Mesenchymal stem cell (in vitro differentiated cells and primary cell): ENCODE results near the gene TLR5. TPM values are rescaled to one million over a fixed set of nuclear protein-coding genes. Genes with fewer than 3 reads are reported as not detected.

ENCODE experiments used
- DNase-seq: peaks from one replicate; pipeline ENCODE4 v3.0.0-alpha.2; 2013
- H2AFZ ChIP-seq: one replicate; pipeline ENCODE4 v1.6.1; 2013; ENCODE audit warnings: low read depth, mild to moderate bottlenecking, control low read depth, inconsistent platforms, low read length, moderate library complexity
- H2AK5ac ChIP-seq: 2 replicates; pipeline ENCODE4 v1.6.1; 2013; ENCODE audit warnings: low read length, moderate library complexity, mild to moderate bottlenecking, inconsistent platforms; ENCODE audit not compliant: severe bottlenecking
- H2BK120ac ChIP-seq: one replicate; pipeline ENCODE4 v1.6.1; 2013; ENCODE audit warnings: low read depth, mild to moderate bottlenecking, inconsistent platforms, low read length, moderate library complexity
- H2BK12ac ChIP-seq, 2 experiments: one replicate each; pipeline ENCODE4 v1.6.1; 2013; ENCODE audit warnings: inconsistent platforms in 2 of 2, low read length in 2 of 2, mild to moderate bottlenecking in 2 of 2, moderate library complexity in 2 of 2, control low read depth in 1 of 2
- H2BK15ac ChIP-seq: one replicate; pipeline ENCODE4 v1.6.1; 2013; ENCODE audit warnings: mild to moderate bottlenecking, low read depth, inconsistent platforms; ENCODE audit not compliant: poor library complexity, severe bottlenecking
- H2BK5ac ChIP-seq: 2 replicates; pipeline ENCODE4 v1.6.1; 2013; ENCODE audit warnings: low read depth, mild to moderate bottlenecking, low read length, control low read depth, inconsistent platforms; ENCODE audit not compliant: poor library complexity, severe bottlenecking
- H3K14ac ChIP-seq, 2 experiments: one replicate each; pipeline ENCODE4 v1.6.1; 2013; ENCODE audit warnings: inconsistent platforms in 2 of 2, low read length in 2 of 2, control low read depth in 1 of 2, mild to moderate bottlenecking in 1 of 2, moderate library complexity in 1 of 2
- H3K18ac ChIP-seq, 2 experiments: one replicate each; pipeline ENCODE4 v1.6.1; 2013; ENCODE audit warnings: inconsistent platforms in 2 of 2, low read length in 2 of 2, control low read depth in 1 of 2, low read depth in 1 of 2, mild to moderate bottlenecking in 1 of 2
- H3K23ac ChIP-seq, 2 experiments: one replicate each; pipeline ENCODE4 v1.6.1; 2013; ENCODE audit warnings: inconsistent platforms in 2 of 2, low read length in 2 of 2, mild to moderate bottlenecking in 2 of 2, moderate library complexity in 2 of 2, control low read depth in 1 of 2
- H3K27ac ChIP-seq: 2 replicates; pipeline ENCODE4 v1.5.1; 2013; ENCODE audit warnings: mild to moderate bottlenecking, moderate library complexity, low read length, control low read depth, inconsistent platforms; ENCODE audit not compliant: poor library complexity, severe bottlenecking
- H3K27me3 ChIP-seq, 2 experiments: 2 replicates each; pipeline versions ENCODE4 v1.6.1 to v1.7.0; 2013; ENCODE audit warnings: low read length in 2 of 2, mild to moderate bottlenecking in 2 of 2, moderate library complexity in 2 of 2, control low read depth in 1 of 2, inconsistent platforms in 1 of 2; ENCODE audit not compliant: control insufficient read depth in 1 of 2, insufficient read depth in 1 of 2
- H3K36me3 ChIP-seq, 2 experiments: 2 replicates each; pipeline versions ENCODE4 v1.6.1 to v1.7.0; 2013; ENCODE audit warnings: low read length in 2 of 2, control low read depth in 1 of 2, inconsistent platforms in 1 of 2, low read depth in 1 of 2, mild to moderate bottlenecking in 1 of 2; ENCODE audit not compliant: insufficient read depth in 2 of 2, control insufficient read depth in 1 of 2
- H3K4ac ChIP-seq, 2 experiments: one replicate each; pipeline ENCODE4 v1.6.1; 2013; ENCODE audit warnings: inconsistent platforms in 2 of 2, low read length in 2 of 2, mild to moderate bottlenecking in 2 of 2, moderate library complexity in 2 of 2, control low read depth in 1 of 2, low read depth in 1 of 2
- H3K4me1 ChIP-seq: 2 replicates; pipeline ENCODE4 v1.6.1; 2013; ENCODE audit warnings: low read depth, low read length, control low read depth; ENCODE audit not compliant: control insufficient read depth, insufficient read depth
- H3K4me2 ChIP-seq: 2 replicates; pipeline ENCODE4 v1.6.1; 2013; ENCODE audit warnings: low read length, mild to moderate bottlenecking, inconsistent platforms; ENCODE audit not compliant: poor library complexity, severe bottlenecking
- H3K4me3 ChIP-seq, 2 experiments: 2 replicates each; pipeline versions ENCODE4 v1.5.1 to v1.7.0; 2013; ENCODE audit warnings: low read length in 2 of 2, mild to moderate bottlenecking in 2 of 2, control low read depth in 1 of 2, low read depth in 1 of 2; ENCODE audit not compliant: insufficient read depth in 1 of 2
- H3K79me1 ChIP-seq: replicated peaks from 2 replicates; pipeline ENCODE4 v1.6.1; 2013; ENCODE audit warnings: mild to moderate bottlenecking, control low read depth, low read length, inconsistent platforms; ENCODE audit not compliant: poor library complexity, severe bottlenecking
- H3K9ac ChIP-seq: 2 replicates; pipeline ENCODE4 v1.7.0; 2013; ENCODE audit warnings: mild to moderate bottlenecking, low read length, moderate library complexity
- H3K9me3 ChIP-seq: 2 replicates; pipeline ENCODE4 v1.7.0; 2013; ENCODE audit warnings: mild to moderate bottlenecking, low read length; ENCODE audit not compliant: control insufficient read depth
- H4K8ac ChIP-seq: one replicate; pipeline ENCODE4 v1.6.1; 2013; ENCODE audit warnings: inconsistent platforms, mild to moderate bottlenecking, low read length, moderate library complexity
- H4K91ac ChIP-seq: one replicate; pipeline ENCODE4 v1.6.1; 2013; ENCODE audit warnings: mild to moderate bottlenecking, low read length, inconsistent platforms
- WGBS: methylation state at CpG from one replicate; pipeline ENCODE4 v1.1.7; 2013; ENCODE audit warnings: mixed read lengths; 5-methylcytosine and 5-hydroxymethylcytosine counted together
- polyA plus RNA-seq, 2 experiments: library from polyadenylated mRNA; stranded (reverse); fragments of 200-250 nt; gene quantifications; one replicate each; pipeline ENCODE4 v1.2.3, GENCODE V29; 2013

The TLR5 gene, protein sequence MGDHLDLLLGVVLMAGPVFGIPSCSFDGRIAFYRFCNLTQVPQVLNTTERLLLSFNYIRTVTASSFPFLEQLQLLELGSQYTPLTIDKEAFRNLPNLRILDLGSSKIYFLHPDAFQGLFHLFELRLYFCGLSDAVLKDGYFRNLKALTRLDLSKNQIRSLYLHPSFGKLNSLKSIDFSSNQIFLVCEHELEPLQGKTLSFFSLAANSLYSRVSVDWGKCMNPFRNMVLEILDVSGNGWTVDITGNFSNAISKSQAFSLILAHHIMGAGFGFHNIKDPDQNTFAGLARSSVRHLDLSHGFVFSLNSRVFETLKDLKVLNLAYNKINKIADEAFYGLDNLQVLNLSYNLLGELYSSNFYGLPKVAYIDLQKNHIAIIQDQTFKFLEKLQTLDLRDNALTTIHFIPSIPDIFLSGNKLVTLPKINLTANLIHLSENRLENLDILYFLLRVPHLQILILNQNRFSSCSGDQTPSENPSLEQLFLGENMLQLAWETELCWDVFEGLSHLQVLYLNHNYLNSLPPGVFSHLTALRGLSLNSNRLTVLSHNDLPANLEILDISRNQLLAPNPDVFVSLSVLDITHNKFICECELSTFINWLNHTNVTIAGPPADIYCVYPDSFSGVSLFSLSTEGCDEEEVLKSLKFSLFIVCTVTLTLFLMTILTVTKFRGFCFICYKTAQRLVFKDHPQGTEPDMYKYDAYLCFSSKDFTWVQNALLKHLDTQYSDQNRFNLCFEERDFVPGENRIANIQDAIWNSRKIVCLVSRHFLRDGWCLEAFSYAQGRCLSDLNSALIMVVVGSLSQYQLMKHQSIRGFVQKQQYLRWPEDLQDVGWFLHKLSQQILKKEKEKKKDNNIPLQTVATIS
- polyA plus RNA-seq (2013, experiment 1 of 2): 0.12 TPM
- polyA plus RNA-seq (2013, experiment 2 of 2): 0.16 TPM

DNA sequence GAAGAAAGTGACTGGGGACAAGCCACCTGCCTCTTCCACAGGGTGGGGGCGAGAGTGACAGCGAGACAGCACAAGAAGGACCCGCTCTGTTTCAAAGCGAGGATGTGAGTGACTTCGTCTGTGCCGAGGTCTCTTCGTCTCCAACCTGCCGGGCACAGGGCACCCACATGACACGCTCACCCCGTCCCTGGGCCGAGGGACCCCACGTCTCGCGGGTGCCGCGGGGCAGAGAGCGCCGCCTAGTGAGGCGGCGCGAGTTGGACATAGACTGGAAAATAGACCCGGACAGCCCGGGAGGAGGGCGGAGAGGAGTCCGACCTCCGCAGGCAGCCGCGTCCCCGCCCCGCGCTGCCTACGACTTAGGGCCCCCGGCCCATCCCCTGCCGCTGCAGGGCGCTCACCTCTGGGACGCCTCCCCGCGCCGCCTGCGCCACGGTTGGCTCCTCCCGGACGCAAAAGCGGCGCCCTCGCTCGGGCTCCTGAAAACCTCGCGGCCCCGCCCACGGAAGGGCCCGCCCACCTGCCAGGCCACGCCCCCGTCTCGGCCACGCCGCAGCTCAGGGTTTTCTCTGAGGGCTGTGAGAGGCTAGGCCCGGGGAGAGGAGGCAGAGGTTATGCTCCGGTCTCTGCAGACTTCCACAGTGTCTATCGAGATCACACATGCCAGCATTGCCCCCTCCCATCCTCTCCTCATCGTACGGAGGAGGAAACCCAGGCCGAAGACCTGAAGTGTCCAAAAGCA lies at the start of gene TLR5:
TSS of gene TLR5 (minus strand) at position 454 of the 742 bp plus-strand sequence. CDS start 30,217 bp downstream, outside the sequence.
- H3K27me3 ChIP-seq: peaks cover 26 to 44% of the 10 kb centered on the region in 2 experiments
- no peak within 1 kb of the TSS for H2BK5ac ChIP-seq
- H3K9ac ChIP-seq: peak within 1 kb of the TSS; percentile 34
- WGBS: 6% methylated on average over 62 of the region's 63 CpGs
- H2BK120ac ChIP-seq: peak within 1 kb of the TSS; percentile 27
- H2AK5ac ChIP-seq: no peak within 1 kb of the TSS
- H2BK12ac ChIP-seq: no peak within 1 kb of the TSS
- peak within 1 kb of the TSS in 1 of 2 experiments; percentile 73 for H3K23ac ChIP-seq
- DNase-seq: peak; percentile 41
- no peak within 1 kb of the TSS for H4K91ac ChIP-seq
- H3K14ac ChIP-seq: no peak within 1 kb of the TSS
- H3K27ac ChIP-seq: no peak within 1 kb of the TSS
- H3K36me3 ChIP-seq: no peaks in the 10 kb centered on the region
- no peak within 1 kb of the TSS for H4K8ac ChIP-seq
- H2AFZ ChIP-seq: peak within 1 kb of the TSS; percentile 91
- no peak within 1 kb of the TSS for H2BK15ac ChIP-seq
- no peak within 1 kb of the TSS for H3K4ac ChIP-seq
- H3K18ac ChIP-seq: peak within 1 kb of the TSS in 1 of 2 experiments; percentile 66
- H3K79me1 ChIP-seq: no peaks in the 10 kb centered on the region
- peaks cover 11% of the 10 kb centered on the region for H3K4me1 ChIP-seq
- H3K4me2 ChIP-seq: peak within 1 kb of the TSS; percentile 84
- H3K9me3 ChIP-seq: peaks cover 10% of the 10 kb centered on the region
- H3K4me3 ChIP-seq: peak within 1 kb of the TSS; percentile 59 to 73

DNA sequence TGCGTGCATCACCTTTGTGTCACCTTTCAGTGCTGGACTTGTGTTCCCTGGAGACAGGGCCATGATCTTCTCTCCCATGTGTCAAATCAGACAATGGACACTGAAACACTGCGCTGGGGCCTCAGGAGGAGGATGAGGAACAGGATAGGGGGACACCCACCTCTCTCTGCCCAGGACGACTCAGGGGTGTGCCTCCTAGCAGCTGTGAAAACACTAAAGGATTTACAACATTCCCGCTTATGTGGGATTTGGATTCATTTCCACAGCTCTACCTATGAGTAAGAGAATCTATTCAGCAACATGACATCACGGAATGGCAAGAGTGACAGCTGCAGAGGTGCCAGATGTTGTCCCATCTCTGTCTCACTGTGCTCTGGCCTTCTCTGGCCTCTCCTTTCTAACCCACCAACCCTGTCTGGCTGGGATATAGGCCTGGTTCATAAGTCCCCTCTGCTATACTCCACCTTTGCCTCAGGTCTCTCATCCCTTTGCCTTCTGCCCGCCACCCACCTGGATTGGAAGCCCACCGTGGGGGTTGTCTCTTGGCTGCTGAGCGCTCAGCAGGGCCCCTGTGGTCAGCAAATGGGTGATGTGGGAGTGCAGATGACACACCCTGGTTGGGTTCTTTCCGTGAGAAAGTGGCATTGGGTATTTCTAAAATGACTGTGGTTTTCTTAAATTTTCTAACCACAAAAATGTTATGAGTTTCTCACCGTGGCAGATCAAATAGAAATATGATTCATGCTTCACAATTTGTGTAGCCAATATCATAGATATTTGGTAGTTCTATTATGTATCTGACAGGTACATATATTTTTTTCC lies 47.1 kb upstream of the TLR5 start:
- peak overlapping the region in 1 of 2 experiments; percentile 24 for H3K23ac ChIP-seq
- no peak overlapping the region for H3K27ac ChIP-seq
- H2BK5ac ChIP-seq: no peak overlapping the region
- no peak overlapping the region for H2AK5ac ChIP-seq
- H2BK12ac ChIP-seq: no peak overlapping the region
- no peak overlapping the region for H2BK15ac ChIP-seq
- peaks cover 7 to 28% of the 10 kb centered on the region in 2 experiments for H3K27me3 ChIP-seq
- no peak overlapping the region for H3K9ac ChIP-seq
- no peak overlapping the region for H4K91ac ChIP-seq
- no peak overlapping the region for H3K14ac ChIP-seq
- no peak overlapping the region for H2AFZ ChIP-seq
- no peak overlapping the region for H3K4me3 ChIP-seq
- no peak for DNase-seq
- peaks cover 6% of the 10 kb centered on the region for H3K9me3 ChIP-seq
- H3K4me2 ChIP-seq: no peak overlapping the region
- no peaks in the 10 kb centered on the region for H3K79me1 ChIP-seq
- peaks cover 3% of the 10 kb centered on the region for H3K4me1 ChIP-seq
- H3K36me3 ChIP-seq: no peaks in the 10 kb centered on the region
- H4K8ac ChIP-seq: no peak overlapping the region
- H2BK120ac ChIP-seq: no peak overlapping the region
- WGBS: 73% methylated on average over 8 of the region's 10 CpGs
- no peak overlapping the region for H3K4ac ChIP-seq
- no peak overlapping the region for H3K18ac ChIP-seq

DNA sequence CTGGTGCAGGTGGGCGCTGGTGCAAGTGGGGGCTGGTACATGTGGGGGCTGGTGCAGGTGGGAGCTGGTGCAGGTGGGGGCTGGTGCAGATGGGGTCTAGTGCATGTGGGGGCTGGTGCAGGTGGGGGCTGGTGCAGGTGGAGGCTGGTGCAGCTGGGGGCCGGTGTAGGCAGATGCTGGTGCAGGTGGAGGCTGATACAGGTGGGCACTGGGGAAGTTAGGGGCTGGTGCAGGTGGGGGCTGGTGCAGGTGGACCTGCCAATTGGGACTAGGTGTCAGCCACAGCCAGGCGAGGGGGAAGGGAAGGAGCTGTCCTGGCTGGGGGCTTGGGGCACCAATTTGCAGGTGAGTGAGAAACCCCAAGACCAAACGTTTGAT lies 46.5 kb upstream of the TLR5 start:
- 69% methylated on average over 4 of the region's 4 CpGs for WGBS
- no peak overlapping the region for H2BK5ac ChIP-seq

More for the DNA sequence above, 46.5 kb upstream of the TLR5 start:
- no peak overlapping the region for H2BK120ac ChIP-seq
- peaks cover 3% of the 10 kb centered on the region for H3K4me1 ChIP-seq
- H4K91ac ChIP-seq: no peak overlapping the region
- no peak overlapping the region for H4K8ac ChIP-seq
- no peak overlapping the region for H2BK15ac ChIP-seq
- H3K23ac ChIP-seq: no peak overlapping the region
- no peaks in the 10 kb centered on the region for H3K79me1 ChIP-seq
- H3K36me3 ChIP-seq: no peaks in the 10 kb centered on the region
- H3K27ac ChIP-seq: no peak overlapping the region
- no peak overlapping the region for H3K4ac ChIP-seq
- H3K4me2 ChIP-seq: no peak overlapping the region
- no peak overlapping the region for H3K14ac ChIP-seq
- H2AFZ ChIP-seq: no peak overlapping the region
- no peak for DNase-seq
- H2AK5ac ChIP-seq: no peak overlapping the region
- no peak overlapping the region for H2BK12ac ChIP-seq
- H3K18ac ChIP-seq: no peak overlapping the region
- no peak overlapping the region for H3K9ac ChIP-seq
- H3K27me3 ChIP-seq: peaks cover 7 to 28% of the 10 kb centered on the region in 2 experiments
- H3K4me3 ChIP-seq: no peak overlapping the region
- peaks cover 6% of the 10 kb centered on the region for H3K9me3 ChIP-seq
